Upper lobe of right lung (tissue), 1 donor: Measurements from ENCODE around the gene RUNDC3A. TPM values are rescaled to one million over a fixed set of nuclear protein-coding genes. Genes with fewer than 3 reads are reported as not detected.

Experiments
- ATAC-seq: fragments of 200-7000 bp; cut with Tn5 transposase; one replicate; pipeline ENCODE4 v1.9.1; 2020; ENCODE audit warnings: mild to moderate bottlenecking, moderate library complexity
- DNase-seq: peaks from one replicate; pipeline ENCODE4 v3.0.0-alpha.2; 2020
- H3K27ac ChIP-seq: fragments of 200-600 bp; one replicate; pipeline ENCODE4 v1.8.0; 2022
- H3K27me3 ChIP-seq: fragments of 200-600 bp; one replicate; pipeline ENCODE4 v1.8.0; 2022; ENCODE audit warnings: mild to moderate bottlenecking
- H3K36me3 ChIP-seq: fragments of 200-600 bp; one replicate; pipeline ENCODE4 v1.8.0; 2022
- H3K4me1 ChIP-seq: fragments of 200-600 bp; one replicate; pipeline ENCODE4 v1.8.0; 2022
- H3K4me3 ChIP-seq: fragments of 200-600 bp; one replicate; pipeline ENCODE4 v1.8.0; 2022; ENCODE audit warnings: mild to moderate bottlenecking
- H3K9me3 ChIP-seq: fragments of 200-600 bp; one replicate; pipeline ENCODE4 v1.8.0; 2022
- CTCF ChIP-seq: fragments of 200-600 bp; IDR thresholded peaks from one replicate; pipeline ENCODE4 v1.8.0; 2022; ENCODE audit warnings: antibody characterized with exemption
- intact Hi-C: fragments of 100-400 bp; cut with DNase I; formaldehyde crosslinking; loops from one replicate; pipeline ENCODE4 v1.11.0; 2022
- total RNA-seq: library from RNA; stranded (reverse); fragmentation: NEBNext Ultra II Directional; extraction: Animal tissue kit (Norgen Biotek cat#: 25700); gene quantifications from one replicate; pipeline ENCODE4 v1.2.1, GENCODE V29; 2021
- donor health status: DM: no; HTN: yes; CAD: no; lungs with severe emphysema.

The RUNDC3A gene
- total RNA-seq, 1 donor from 2014 or later, result 0.32 TPM

GRCh38 chr17:44272321-44272951 lies 36.0 kb upstream of the RUNDC3A start:
- H3K9me3 ChIP-seq, result no peaks in the 10 kb centered on the region
- ATAC-seq (peak; percentile 63), DNase-seq (no peak)
- no peaks in the 10 kb centered on the region for H3K36me3 ChIP-seq
- no peak overlapping the region for H3K4me3 ChIP-seq
- H3K27ac ChIP-seq, result no peak overlapping the region
- intact Hi-C loops, result no loop called here
- no peak for TF ChIP-seq CTCF
- peaks cover 4% of the 10 kb centered on the region for H3K4me1 ChIP-seq
- no peaks in the 10 kb centered on the region for H3K27me3 ChIP-seq

GRCh38 chr17:44272954-44273353 lies 35.4 kb upstream of the RUNDC3A start:
- Histone ChIP-seq H3K27ac (no peak overlapping the region), H3K4me1 (peaks cover 4% of the 10 kb centered on the region), H3K36me3 (no peaks in the 10 kb centered on the region), H3K27me3 (no peaks in the 10 kb centered on the region), H3K4me3 (no peak overlapping the region), H3K9me3 (no peaks in the 10 kb centered on the region)
- ATAC-seq (no peak), DNase-seq (no peak)
- no peak for TF ChIP-seq CTCF
- intact Hi-C loops, result no loop called here

- Histone ChIP-seq H3K4me1 (peaks cover 4% of the 10 kb centered on the region), H3K4me3 (no peak overlapping the region), H3K27ac (no peak overlapping the region), H3K9me3 (no peaks in the 10 kb centered on the region), H3K36me3 (no peaks in the 10 kb centered on the region), H3K27me3 (no peaks in the 10 kb centered on the region)
- TF ChIP-seq CTCF, result no peak
- intact Hi-C loops, result no loop called here
- no peak for DNase-seq
- ATAC-seq, result no peak
Observed at GRCh38 chr17:44273607-44274006, 34.8 kb upstream of the RUNDC3A start.

- intact Hi-C loops, result no loop called here
- ATAC-seq (no peak), DNase-seq (no peak)
- H3K27me3 ChIP-seq, result no peaks in the 10 kb centered on the region
- H3K36me3 ChIP-seq, result no peaks in the 10 kb centered on the region
- no peaks in the 10 kb centered on the region for H3K9me3 ChIP-seq
- no peak overlapping the region for H3K27ac ChIP-seq
- H3K4me1 ChIP-seq, result peaks cover 17% of the 10 kb centered on the region
- H3K4me3 ChIP-seq, result no peak overlapping the region
- no peak for TF ChIP-seq CTCF
Observed at GRCh38 chr17:44277976-44278375, 30.4 kb upstream of the RUNDC3A start.

- intact Hi-C loops, result no loop called here
- DNase-seq (no peak), ATAC-seq (no peak)
- peaks cover 17% of the 10 kb centered on the region for H3K4me1 ChIP-seq
- H3K9me3 ChIP-seq, result no peaks in the 10 kb centered on the region
- H3K4me3 ChIP-seq, result no peak overlapping the region
- H3K36me3 ChIP-seq, result no peaks in the 10 kb centered on the region
- H3K27ac ChIP-seq, result no peak overlapping the region
- TF ChIP-seq CTCF, result no peak
- H3K27me3 ChIP-seq, result no peaks in the 10 kb centered on the region
Observed at GRCh38 chr17:44279346-44279665, 29.1 kb upstream of the RUNDC3A start.
